Calu3 (cell line): ENCODE measurements around the gene CCDC92. TPM values are rescaled to one million over a fixed set of nuclear protein-coding genes. Genes with fewer than 3 reads are reported as not detected.

Experiments
- BruUV-seq: library from RNA; stranded (reverse); fragments of 400-500 nt; replicated peaks from 2 replicates; lab custom pipeline; 2021; lab: Mats Ljungman, UMichigan
- CTCF ChIA-PET: fragments of 300-600 bp; sonication (Branson Sonifier 250); formaldehyde crosslinking; loops from one replicate; lab custom pipeline; 2022; ENCODE audit warnings: antibody characterized with exemption; lab: Charles Lee
- DNase-seq: peaks from one replicate; pipeline ENCODE4 v3.0.0; 2022
- H3K27ac Mint-ChIP-seq: one replicate; pipeline ENCODE4 v1.8.0; 2022; ENCODE audit warnings: mixed read lengths; ENCODE audit not compliant: unreplicated experiment
- H3K27me3 Mint-ChIP-seq: one replicate; pipeline ENCODE4 v1.8.0; 2022; ENCODE audit warnings: mixed read lengths; ENCODE audit not compliant: unreplicated experiment
- H3K36me3 Mint-ChIP-seq: one replicate; pipeline ENCODE4 v1.8.0; 2022; ENCODE audit warnings: mild to moderate bottlenecking, moderate library complexity, mixed read lengths; ENCODE audit not compliant: insufficient read depth, unreplicated experiment
- H3K4me1 Mint-ChIP-seq: one replicate; pipeline ENCODE4 v1.8.0; 2022; ENCODE audit warnings: mild to moderate bottlenecking, low read depth, mixed read lengths; ENCODE audit not compliant: unreplicated experiment
- H3K4me3 Mint-ChIP-seq: one replicate; pipeline ENCODE4 v1.8.0; 2022; ENCODE audit warnings: mild to moderate bottlenecking, low read depth, moderate library complexity, mixed read lengths; ENCODE audit not compliant: unreplicated experiment
- H3K9me3 Mint-ChIP-seq: one replicate; pipeline ENCODE4 v1.8.0; 2022; ENCODE audit warnings: low read depth, mixed read lengths; ENCODE audit not compliant: unreplicated experiment
- intact Hi-C: fragments of 100-400 bp; cut with micrococcal nuclease; formaldehyde crosslinking; loops from one replicate; pipeline ENCODE4 v1.10.0; 2022; ENCODE audit not compliant: unreplicated experiment
- total RNA-seq: library from RNA; stranded (reverse); gene quantifications from 2 replicates; pipeline ENCODE4 v1.2.3, GENCODE V29; 2022
- TF ChIP-seq, protein P1 (sequence below): fragments of 200-600 bp; IDR thresholded peaks from one replicate; pipeline ENCODE4 v1.8.0; 2022; ENCODE audit warnings: antibody characterized with exemption; ENCODE audit not compliant: unreplicated experiment

The CCDC92 gene
- total RNA-seq, 1 experiment from 2014 or later, result 35.0 TPM

DNA sequence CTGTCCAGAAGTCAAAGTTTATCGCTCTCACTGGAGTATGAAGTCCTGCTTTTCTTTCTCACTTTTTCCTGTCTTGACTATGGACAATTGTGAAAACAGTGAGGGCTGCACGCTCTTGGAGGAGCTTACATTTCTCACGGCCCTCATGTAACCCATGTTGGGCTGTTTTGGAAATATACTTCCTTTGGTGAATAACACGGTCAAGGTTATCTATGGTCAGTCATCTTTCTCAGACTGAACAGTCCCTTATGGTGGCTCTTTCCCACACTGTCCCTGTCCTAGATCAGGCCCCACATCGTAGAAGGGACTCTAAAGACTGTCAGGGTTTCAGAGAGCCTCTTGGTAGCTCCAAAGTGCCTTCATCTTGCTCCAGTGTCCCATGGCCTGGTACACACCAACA, 7.2 kb downstream of the CCDC92 start:
- DNase-seq, result no peak
- BruUV-seq, result no TSS peak
- TF ChIP-seq, protein P1, sequence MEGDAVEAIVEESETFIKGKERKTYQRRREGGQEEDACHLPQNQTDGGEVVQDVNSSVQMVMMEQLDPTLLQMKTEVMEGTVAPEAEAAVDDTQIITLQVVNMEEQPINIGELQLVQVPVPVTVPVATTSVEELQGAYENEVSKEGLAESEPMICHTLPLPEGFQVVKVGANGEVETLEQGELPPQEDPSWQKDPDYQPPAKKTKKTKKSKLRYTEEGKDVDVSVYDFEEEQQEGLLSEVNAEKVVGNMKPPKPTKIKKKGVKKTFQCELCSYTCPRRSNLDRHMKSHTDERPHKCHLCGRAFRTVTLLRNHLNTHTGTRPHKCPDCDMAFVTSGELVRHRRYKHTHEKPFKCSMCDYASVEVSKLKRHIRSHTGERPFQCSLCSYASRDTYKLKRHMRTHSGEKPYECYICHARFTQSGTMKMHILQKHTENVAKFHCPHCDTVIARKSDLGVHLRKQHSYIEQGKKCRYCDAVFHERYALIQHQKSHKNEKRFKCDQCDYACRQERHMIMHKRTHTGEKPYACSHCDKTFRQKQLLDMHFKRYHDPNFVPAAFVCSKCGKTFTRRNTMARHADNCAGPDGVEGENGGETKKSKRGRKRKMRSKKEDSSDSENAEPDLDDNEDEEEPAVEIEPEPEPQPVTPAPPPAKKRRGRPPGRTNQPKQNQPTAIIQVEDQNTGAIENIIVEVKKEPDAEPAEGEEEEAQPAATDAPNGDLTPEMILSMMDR, result no peak
- Mint-ChIP-seq H3K27me3 (no peaks in the 10 kb centered on the region), H3K4me1 (peaks cover 8% of the 10 kb centered on the region), H3K4me3 (no peak overlapping the region), H3K9me3 (no peaks in the 10 kb centered on the region), H3K27ac (no peak overlapping the region), H3K36me3 (no peaks in the 10 kb centered on the region)
- CTCF ChIA-PET, result no interaction called here
- intact Hi-C loops, result no loop called here

DNA sequence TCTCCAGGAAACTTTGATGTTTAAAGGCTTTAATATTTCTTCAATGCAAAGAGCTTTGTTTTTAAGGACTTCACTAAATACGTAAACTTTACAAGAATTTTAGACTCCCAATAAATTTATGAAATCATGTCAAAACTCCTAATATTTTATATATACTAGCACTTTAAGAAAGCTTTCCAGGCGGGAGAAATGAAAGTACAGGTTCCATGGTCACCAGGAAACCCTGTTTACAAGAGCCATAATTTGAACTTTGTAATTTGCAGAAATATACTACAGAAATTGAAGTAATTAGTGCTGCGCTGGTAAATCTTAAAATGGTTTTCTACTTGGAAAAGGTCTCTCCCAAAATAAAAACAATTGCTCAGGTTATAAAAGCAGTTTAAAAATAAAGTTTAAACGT, 8.8 kb downstream of the CCDC92 start:
- CTCF ChIA-PET, result no interaction called here
- TF ChIP-seq, protein P1, result no peak
- BruUV-seq, result no TSS peak
- intact Hi-C loops, result no loop called here
- H3K27me3 Mint-ChIP-seq, result no peaks in the 10 kb centered on the region
- H3K27ac Mint-ChIP-seq, result no peak overlapping the region
- no peaks in the 10 kb centered on the region for H3K4me1 Mint-ChIP-seq
- no peak for DNase-seq
- no peak overlapping the region for H3K4me3 Mint-ChIP-seq
- H3K9me3 Mint-ChIP-seq, result no peaks in the 10 kb centered on the region
- no peaks in the 10 kb centered on the region for H3K36me3 Mint-ChIP-seq

DNA sequence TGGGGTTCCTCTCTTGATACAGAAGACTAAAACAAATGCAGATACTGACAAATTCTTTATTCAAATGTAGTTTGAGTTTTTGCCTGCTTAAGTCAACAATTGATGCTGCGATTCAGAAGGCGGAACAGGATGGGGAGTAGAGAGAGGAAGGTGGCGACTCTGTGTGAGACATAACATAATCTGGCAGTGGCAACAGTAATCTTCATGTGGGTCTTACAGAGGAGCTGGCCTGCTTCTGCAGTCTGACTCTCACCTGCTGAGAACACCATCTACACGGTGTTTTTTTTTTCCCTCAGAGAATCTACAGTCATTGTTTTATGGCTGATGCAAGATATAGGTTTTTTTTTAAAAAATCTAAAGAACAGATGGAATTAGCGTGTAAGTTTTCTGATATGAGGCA, 10.1 kb downstream of the CCDC92 start:
- BruUV-seq, result no TSS peak
- no peak for DNase-seq
- H3K36me3 Mint-ChIP-seq, result no peaks in the 10 kb centered on the region
- H3K4me1 Mint-ChIP-seq, result no peaks in the 10 kb centered on the region
- H3K4me3 Mint-ChIP-seq, result no peak overlapping the region
- H3K27ac Mint-ChIP-seq, result no peak overlapping the region
- H3K9me3 Mint-ChIP-seq, result no peaks in the 10 kb centered on the region
- intact Hi-C loops, result no loop called here
- CTCF ChIA-PET, result no interaction called here
- TF ChIP-seq, protein P1, result no peak
- no peaks in the 10 kb centered on the region for H3K27me3 Mint-ChIP-seq

DNA sequence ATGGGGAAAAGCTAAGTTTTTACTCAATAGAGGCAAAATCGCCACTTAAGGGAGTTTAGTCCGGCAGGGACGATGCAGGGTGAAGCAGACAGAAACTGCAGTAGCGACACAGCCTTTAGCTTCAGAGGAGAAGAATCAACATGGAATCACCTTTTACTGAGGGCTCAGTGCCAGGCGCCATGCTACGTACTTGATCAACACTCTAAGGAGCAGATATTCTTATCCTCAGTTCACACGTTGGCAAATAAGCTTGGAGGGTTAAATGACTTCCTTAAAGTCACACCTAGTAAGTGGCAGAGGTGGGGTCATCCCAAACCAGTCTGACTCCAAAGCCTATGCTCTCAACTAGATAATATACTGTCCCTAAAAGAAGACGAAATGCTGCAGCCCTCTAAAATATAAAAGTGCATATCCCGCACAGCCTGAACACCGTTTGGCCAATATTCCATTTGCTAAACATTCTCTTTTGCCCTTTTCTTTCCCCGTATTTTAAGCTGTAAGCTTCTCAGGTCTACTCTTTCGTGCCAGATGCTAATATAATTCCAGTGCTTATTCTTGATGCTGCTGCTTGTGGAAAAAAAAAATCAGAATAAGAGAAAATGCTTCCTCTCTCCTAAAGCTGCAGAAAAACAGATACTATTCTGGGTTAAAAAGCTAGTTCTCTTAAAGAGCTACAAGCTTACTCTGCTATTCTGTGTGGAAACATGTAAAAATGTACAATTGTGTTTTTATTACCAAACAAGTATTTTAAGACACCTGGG, 10.9 kb downstream of the CCDC92 start:
- intact Hi-C loops, result no loop called here
- no peaks in the 10 kb centered on the region for H3K36me3 Mint-ChIP-seq
- H3K9me3 Mint-ChIP-seq, result no peaks in the 10 kb centered on the region
- TF ChIP-seq, protein P1, result no peak
- no peak for DNase-seq
- H3K4me3 Mint-ChIP-seq, result no peak overlapping the region
- no TSS peak for BruUV-seq
- H3K27me3 Mint-ChIP-seq, result no peaks in the 10 kb centered on the region
- CTCF ChIA-PET, result interaction anchor here (0.6 kb wide), 1 partner anchor 122 kb away, joined by 3 read pairs; no protein-coding TSS in a partner anchor
- no peak overlapping the region for H3K27ac Mint-ChIP-seq
- H3K4me1 Mint-ChIP-seq, result no peaks in the 10 kb centered on the region
